Spleen (tissue), 11 donors: Measurements from ENCODE around the gene KLC1. TPM values are rescaled to one million over a fixed set of nuclear protein-coding genes. Genes with fewer than 3 reads are reported as not detected.

Source experiments
- DNase-seq: peaks from one replicate; pipeline ENCODE4 v3.0.0-alpha.2; 2020
- H3K27ac ChIP-seq, 8 donors: fragments of 200-600 bp; sonication (generic) in 7 of 8; 1 replicate in 4 of 8; 2 replicates in 4 of 8; pipeline versions ENCODE4 v1.5.0 to v1.8.0; 2016 to 2021; ENCODE audit warnings: inconsistent platforms in 4 of 8, mild to moderate bottlenecking in 4 of 8, moderate library complexity in 1 of 8
- H3K27me3 ChIP-seq, 7 donors: fragments of 200-600 bp; sonication (generic) in 6 of 7; replicated peaks in 1 of 7; 1 replicate in 4 of 7; 2 replicates in 3 of 7; pipeline versions ENCODE4 v1.5.0 to v1.8.0; 2016 to 2021; ENCODE audit warnings: inconsistent platforms in 3 of 7, mild to moderate bottlenecking in 1 of 7
- H3K36me3 ChIP-seq, 6 donors: fragments of 200-600 bp; sonication (generic) in 5 of 6; 1 replicate in 4 of 6; 2 replicates in 2 of 6; pipeline versions ENCODE4 v1.5.0 to v1.8.0; 2016 to 2021; ENCODE audit warnings: inconsistent platforms in 2 of 6
- H3K4me1 ChIP-seq, 6 donors: fragments of 200-600 bp; sonication (generic) in 5 of 6; 1 replicate in 3 of 6; 2 replicates in 3 of 6; pipeline versions ENCODE4 v1.5.0 to v1.8.0; 2016 to 2021; ENCODE audit warnings: inconsistent platforms in 3 of 6
- H3K4me3 ChIP-seq, 8 donors: fragments of 200-600 bp; sonication (generic) in 7 of 8; 1 replicate in 4 of 8; 2 replicates in 4 of 8; pipeline versions ENCODE4 v1.5.0 to v1.8.0; 2016 to 2021; ENCODE audit warnings: inconsistent platforms in 4 of 8, mild to moderate bottlenecking in 4 of 8, moderate library complexity in 2 of 8
- H3K9me3 ChIP-seq, 8 donors: fragments of 200-600 bp; sonication (generic) in 7 of 8; 1 replicate in 4 of 8; 2 replicates in 4 of 8; pipeline versions ENCODE4 v1.5.0 to v1.8.0; 2016 to 2021; ENCODE audit warnings: inconsistent platforms in 4 of 8
- POLR2A ChIP-seq, 3 donors: fragments of 450-650 bp; IDR thresholded peaks; one replicate each; pipeline ENCODE4 v1.5.1; 2017; ENCODE audit warnings: antibody characterized with exemption in 3 of 3, mild to moderate bottlenecking in 1 of 3
- POLR2AphosphoS5 ChIP-seq, 3 donors: sonication (generic); formaldehyde crosslinking; IDR thresholded peaks; one replicate each; pipeline ENCODE4 v1.5.1; 2017; ENCODE audit warnings: antibody characterized with exemption in 3 of 3
- WGBS, 5 donors: extraction: QIAGEN DNeasy Blood & Tissue Kit in 3 of 5; methylation state at CpG; one replicate each; pipeline versions ENCODE4 v1.1.5 to v1.1.7; 2013 to 2018; 5-methylcytosine and 5-hydroxymethylcytosine counted together
- intact Hi-C: fragments of 100-400 bp; cut with DNase I; formaldehyde crosslinking; loops from one replicate; pipeline ENCODE4 v1.15.0; 2023; ENCODE audit warnings: low total_unique reads
- polyA plus RNA-seq, 3 donors: library from polyadenylated mRNA; stranded (reverse); fragments of 200-250 nt; gene quantifications; one replicate each; pipeline ENCODE4 v1.2.1, GENCODE V29; 2013
- total RNA-seq, 7 donors: library from RNA; depleted of rRNA in 3 of 7; stranded (reverse); fragments of >200 nt in 3 of 7; fragmentation: NEBNext Ultra II Directional in 4 of 7; extraction: Animal tissue kit (Norgen Biotek cat#: 25700) in 4 of 7; gene quantifications; one replicate each; pipeline versions ENCODE4 v1.1.0 to v1.2.1, GENCODE V29; 2016 to 2021
- TF ChIP-seq, protein P1 (sequence below), 11 experiments: fragments of 200-600 bp in 7 of 11; fragments of 450-650 bp in 4 of 11; sonication (generic) in 4 of 11; IDR thresholded peaks in 8 of 11; conservative IDR thresholded peaks in 3 of 11; 1 replicate in 7 of 11; 2 replicates in 4 of 11; pipeline versions ENCODE4 v1.4.0 to v1.8.0; 2016 to 2021; ENCODE audit warnings: antibody characterized with exemption in 11 of 11, inconsistent platforms in 4 of 11, mild to moderate bottlenecking in 1 of 11
- donor health status: healthy with polysubstance abuse.
- donor health status: DM: no; HTN: no; CAD: no; lungs with moderate emphysema.
- donor health status: DM: no; HTN: no; CAD: no.
- donor health status: Bipolar disorder and iron deficiency.
- donor health status: healthy.
- donor health status: DM: no; HTN: no; CAD: no.
- donor health status: DM: yes; HTN: yes; CAD: no.

KLC1 gene
- total and polyA plus RNA-seq, 10 donors, result 54.1 to 333 (median 226) TPM

DNA sequence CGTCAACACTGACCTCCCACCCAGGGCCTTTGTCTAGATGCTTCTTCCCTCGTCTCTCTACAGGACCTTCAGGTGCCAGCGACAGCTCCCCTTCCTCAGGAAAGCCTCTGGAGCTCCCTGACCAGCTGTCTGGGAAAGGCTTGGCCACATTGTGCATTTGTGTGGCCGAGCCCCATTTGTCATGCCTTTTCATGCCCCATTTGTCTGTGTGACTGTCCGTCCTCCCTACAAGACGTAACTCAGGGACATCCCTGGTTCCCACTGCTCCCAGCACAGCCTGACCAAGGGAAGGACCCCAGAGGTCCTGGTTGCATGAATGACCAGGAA, 110.4 kb downstream of the KLC1 start:
- Histone ChIP-seq H3K36me3 (peaks cover 0 to 94% (median 35%) of the 10 kb centered on the region in 6 donors), H3K27ac (peak overlapping the region in 1 of 8 donors; percentile 33), H3K4me1 (peaks cover 6 to 41% (median 25%) of the 10 kb centered on the region in 6 donors), H3K27me3 (no peaks in the 10 kb centered on the region), H3K4me3 (no peak overlapping the region), H3K9me3 (no peaks in the 10 kb centered on the region)
- 91 to 95% (median 93%) methylated on average over 6 of the region's 6 CpGs for WGBS, 5 donors
- intact Hi-C loops, result no loop called here
- DNase-seq, result no peak
- no peak for TF ChIP-seq POLR2A (IDR thresholded peaks at IDR 0.05)
- TF ChIP-seq, protein P1, sequence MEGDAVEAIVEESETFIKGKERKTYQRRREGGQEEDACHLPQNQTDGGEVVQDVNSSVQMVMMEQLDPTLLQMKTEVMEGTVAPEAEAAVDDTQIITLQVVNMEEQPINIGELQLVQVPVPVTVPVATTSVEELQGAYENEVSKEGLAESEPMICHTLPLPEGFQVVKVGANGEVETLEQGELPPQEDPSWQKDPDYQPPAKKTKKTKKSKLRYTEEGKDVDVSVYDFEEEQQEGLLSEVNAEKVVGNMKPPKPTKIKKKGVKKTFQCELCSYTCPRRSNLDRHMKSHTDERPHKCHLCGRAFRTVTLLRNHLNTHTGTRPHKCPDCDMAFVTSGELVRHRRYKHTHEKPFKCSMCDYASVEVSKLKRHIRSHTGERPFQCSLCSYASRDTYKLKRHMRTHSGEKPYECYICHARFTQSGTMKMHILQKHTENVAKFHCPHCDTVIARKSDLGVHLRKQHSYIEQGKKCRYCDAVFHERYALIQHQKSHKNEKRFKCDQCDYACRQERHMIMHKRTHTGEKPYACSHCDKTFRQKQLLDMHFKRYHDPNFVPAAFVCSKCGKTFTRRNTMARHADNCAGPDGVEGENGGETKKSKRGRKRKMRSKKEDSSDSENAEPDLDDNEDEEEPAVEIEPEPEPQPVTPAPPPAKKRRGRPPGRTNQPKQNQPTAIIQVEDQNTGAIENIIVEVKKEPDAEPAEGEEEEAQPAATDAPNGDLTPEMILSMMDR (IDR thresholded peaks at IDR 0.05 in 8 of 11, conservative IDR thresholded peaks at IDR 0.05 in 3 of 11), result no peak
- TF ChIP-seq POLR2AphosphoS5 (IDR thresholded peaks at IDR 0.05), result no peak

DNA sequence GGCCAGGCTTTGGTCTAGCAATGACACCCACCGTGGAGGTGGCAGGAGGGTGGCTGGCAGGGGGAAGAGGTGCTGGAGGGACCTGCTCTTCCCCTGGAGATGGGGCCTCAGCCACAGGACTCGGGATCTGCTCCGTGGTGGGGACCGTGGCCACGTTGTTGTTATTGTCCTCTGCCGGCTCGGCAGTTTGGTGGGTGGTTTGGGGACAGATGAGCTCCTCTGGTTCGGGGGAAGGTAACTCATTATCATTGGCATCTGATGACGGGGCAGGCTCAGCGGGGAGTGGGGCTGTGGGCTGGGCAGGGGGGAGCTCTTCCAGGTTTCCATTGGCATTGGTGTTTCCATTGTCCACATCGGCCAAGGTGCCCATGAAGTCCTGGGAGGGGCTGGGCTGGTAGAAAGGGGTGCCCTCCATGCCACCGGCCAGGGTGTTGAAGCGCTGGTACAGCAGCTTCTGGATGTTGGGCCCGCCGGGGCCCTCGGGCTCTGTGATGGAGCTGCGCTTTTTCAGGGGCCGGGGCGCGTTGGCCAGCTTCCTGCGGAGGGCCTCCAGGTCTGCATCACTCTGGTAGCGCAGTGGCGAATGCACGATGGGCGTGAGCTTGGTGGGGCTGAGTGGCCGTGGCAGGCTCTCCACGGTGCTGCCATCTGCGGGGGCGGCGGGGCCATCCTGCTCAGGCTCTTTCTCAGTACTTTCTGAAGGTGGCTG, 110.9 kb downstream of the KLC1 start:
- H3K36me3 ChIP-seq, result peaks cover 0 to 94% (median 32%) of the 10 kb centered on the region in 6 donors
- H3K27me3 ChIP-seq, result no peaks in the 10 kb centered on the region
- 94 to 96% (median 94%) methylated on average over 21 to 30 of the region's 30 CpGs for WGBS, 5 donors
- no peak for TF ChIP-seq POLR2A (IDR thresholded peaks at IDR 0.05)
- TF ChIP-seq POLR2AphosphoS5 (IDR thresholded peaks at IDR 0.05), result no peak
- TF ChIP-seq, protein P1 (IDR thresholded peaks at IDR 0.05 in 8 of 11, conservative IDR thresholded peaks at IDR 0.05 in 3 of 11), result no peak
- peaks cover 6 to 36% (median 22%) of the 10 kb centered on the region in 6 donors for H3K4me1 ChIP-seq
- H3K9me3 ChIP-seq, result no peaks in the 10 kb centered on the region
- no peak overlapping the region for H3K4me3 ChIP-seq
- peak; percentile 62 for DNase-seq
- no peak overlapping the region for H3K27ac ChIP-seq
- intact Hi-C loops, result no loop called here

DNA sequence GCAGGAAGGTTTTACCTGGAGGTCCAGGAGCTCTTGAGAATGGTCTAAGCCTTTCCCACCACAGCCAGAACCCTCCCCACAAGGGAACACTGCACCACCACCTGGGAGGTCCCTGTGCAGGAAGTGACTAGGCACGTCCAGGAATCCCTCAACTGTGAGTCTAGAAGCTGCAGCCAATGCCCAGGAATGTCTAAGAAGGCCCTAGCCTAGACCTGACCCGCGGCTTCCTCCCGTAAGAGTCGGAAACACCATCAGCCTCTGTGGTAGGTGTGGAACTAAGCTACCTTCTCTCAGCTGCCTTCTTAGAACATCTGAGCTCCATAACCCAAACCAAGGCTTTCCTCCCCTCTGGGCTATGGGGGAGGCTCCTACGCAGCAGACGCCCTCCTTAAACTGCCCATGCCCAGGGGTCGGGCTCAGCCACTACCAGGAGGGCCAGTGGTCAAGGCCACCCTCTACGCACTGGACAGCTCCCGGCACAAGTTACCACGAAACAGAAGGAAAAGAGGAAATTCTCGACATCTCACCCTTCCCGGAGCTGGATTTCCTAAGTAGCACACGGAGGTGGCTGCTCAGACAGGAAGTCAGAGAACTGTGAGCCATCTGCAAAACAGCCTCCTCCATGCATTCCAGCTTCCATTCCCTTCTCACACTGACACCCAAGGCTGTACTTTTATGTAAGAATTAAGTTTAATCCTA, 112.1 kb downstream of the KLC1 start:
- 42 to 66% (median 53%) methylated on average over 6 to 14 of the region's 14 CpGs for WGBS, 5 donors
- no peaks in the 10 kb centered on the region for H3K9me3 ChIP-seq
- no peak overlapping the region for H3K4me3 ChIP-seq
- peaks cover 6 to 25% (median 16%) of the 10 kb centered on the region in 6 donors for H3K4me1 ChIP-seq
- peak overlapping the region in 6 of 8 donors; percentile 48 to 74 (median 62) for H3K27ac ChIP-seq
- H3K27me3 ChIP-seq, result no peaks in the 10 kb centered on the region
- H3K36me3 ChIP-seq, result peaks cover 0 to 94% (median 32%) of the 10 kb centered on the region in 6 donors
- intact Hi-C loops, result no loop called here
- TF ChIP-seq, protein P1 (IDR thresholded peaks at IDR 0.05 in 8 of 11, conservative IDR thresholded peaks at IDR 0.05 in 3 of 11), result no peak
- peak in 2 of 3 donors; percentile 28 to 43 for TF ChIP-seq POLR2AphosphoS5 (IDR thresholded peaks at IDR 0.05)
- DNase-seq, result peak; percentile 59

GRCh38 chr14:103741876-103742275, 112.9 kb downstream of the KLC1 start:
- H3K27ac ChIP-seq, result peak overlapping the region in 6 of 8 donors; percentile 48 to 74 (median 62)
- peak in 1 of 3 donors; percentile 22 for TF ChIP-seq POLR2AphosphoS5 (IDR thresholded peaks at IDR 0.05)
- TF ChIP-seq, protein P1 (IDR thresholded peaks at IDR 0.05 in 8 of 11, conservative IDR thresholded peaks at IDR 0.05 in 3 of 11), result no peak
- TF ChIP-seq POLR2A (IDR thresholded peaks at IDR 0.05), result no peak
- no peaks in the 10 kb centered on the region for H3K27me3 ChIP-seq
- intact Hi-C loops, result no loop called here
- H3K4me3 ChIP-seq, result no peak overlapping the region
- H3K36me3 ChIP-seq, result peaks cover 0 to 94% (median 29%) of the 10 kb centered on the region in 6 donors
- 72 to 81% (median 75%) methylated on average over 2 to 9 of the region's 9 CpGs for WGBS, 5 donors
- no peaks in the 10 kb centered on the region for H3K9me3 ChIP-seq
- DNase-seq, result peak; percentile 64
- H3K4me1 ChIP-seq, result peaks cover 6 to 25% (median 15%) of the 10 kb centered on the region in 6 donors
